Ramos (cell line): ENCODE measurements around the gene ATP11A.

Experiments
- in situ Hi-C: fragments of 300-500 bp; cut with MboI; formaldehyde crosslinking; loops from one replicate; pipeline ENCODE4 v1.14.3; 2022; ENCODE audit warnings: low sequenced_read_pairs; ENCODE audit not compliant: unreplicated experiment

ATP11A gene

GRCh38 chr13:112908342-112908741 lies 218.5 kb downstream of the ATP11A start:
- in situ Hi-C loops, result no loop called here

GRCh38 chr13:112910016-112910415 lies 220.2 kb downstream of the ATP11A start:
- in situ Hi-C loops, result no loop called here

- in situ Hi-C loops, result no loop called here
Measured at GRCh38 chr13:112910616-112911280, 220.9 kb downstream of the ATP11A start.

GRCh38 chr13:112911285-112911701 lies 221.5 kb downstream of the ATP11A start:
- in situ Hi-C loops, result no loop called here

- in situ Hi-C loops, result no loop called here
Measured at GRCh38 chr13:112911883-112912282, 222.0 kb downstream of the ATP11A start.

GRCh38 chr13:112912726-112913440 lies 223.0 kb downstream of the ATP11A start:
- in situ Hi-C loops, result no loop called here

GRCh38 chr13:112916296-112916695 lies 226.5 kb downstream of the ATP11A start:
- in situ Hi-C loops, result no loop called here

GRCh38 chr13:112917056-112917664 lies 227.3 kb downstream of the ATP11A start:
- in situ Hi-C loops, result no loop called here

GRCh38 chr13:112917737-112918136 lies 227.9 kb downstream of the ATP11A start:
- in situ Hi-C loops, result no loop called here

- in situ Hi-C loops, result no loop called here
Measured at GRCh38 chr13:112918266-112918665, 228.4 kb downstream of the ATP11A start.

- in situ Hi-C loops, result no loop called here
Measured at GRCh38 chr13:112918746-112919145, 228.9 kb downstream of the ATP11A start.

- in situ Hi-C loops, result no loop called here
Measured at GRCh38 chr13:112923962-112924361, 234.1 kb downstream of the ATP11A start.

- in situ Hi-C loops, result no loop called here
Measured at GRCh38 chr13:112924365-112924764, 234.5 kb downstream of the ATP11A start.

- in situ Hi-C loops, result no loop called here
Measured at GRCh38 chr13:112926003-112926402, 236.2 kb downstream of the ATP11A start.

- in situ Hi-C loops, result no loop called here
Measured at GRCh38 chr13:112926993-112927392, 237.2 kb downstream of the ATP11A start.

- in situ Hi-C loops, result no loop called here
Measured at GRCh38 chr13:112928020-112928971, 238.5 kb downstream of the ATP11A start.

- in situ Hi-C loops, result no loop called here
Measured at GRCh38 chr13:112928972-112929782, 239.3 kb downstream of the ATP11A start.

- in situ Hi-C loops, result no loop called here
Measured at GRCh38 chr13:112929783-112930055, 239.9 kb downstream of the ATP11A start.

GRCh38 chr13:112930192-112930591 lies 240.4 kb downstream of the ATP11A start:
- in situ Hi-C loops, result no loop called here
